ENCODE results near the gene CHRNA4.

The CHRNA4 gene

GRCh38 chr20:63376283-63377250 is 15.4 kb upstream of the CHRNA4 start:
- H3K27ac ChIP-seq (ENCODE audit: low read depth, low read length), result no peak overlapping the region
- H2AFZ ChIP-seq (ENCODE audit: low read length, unreplicated experiment), result no peak overlapping the region
- H3K4me1 ChIP-seq (ENCODE audit: control insufficient read depth, insufficient read depth, low read length, unreplicated experiment), result no peaks in the 10 kb centered on the region
- no peaks in the 10 kb centered on the region for H3K79me2 ChIP-seq (ENCODE audit: control insufficient read depth, insufficient read depth, low read length, unreplicated experiment)
- H3K4me3 ChIP-seq (ENCODE audit: low read depth, low read length), result no peak overlapping the region
- H3K27me3 ChIP-seq (ENCODE audit: insufficient read depth, low read length), result peaks cover 49% of the 10 kb centered on the region
- no peaks in the 10 kb centered on the region for H3K36me3 ChIP-seq (ENCODE audit: insufficient read depth, low read length)

GRCh38 chr20:63375438-63375837 is 14.3 kb upstream of the CHRNA4 start:
- H3K27me3 ChIP-seq (ENCODE audit: insufficient read depth, low read length), result peaks cover 57% of the 10 kb centered on the region
- H2AFZ ChIP-seq (ENCODE audit: low read length, unreplicated experiment), result no peak overlapping the region
- no peak overlapping the region for H3K4me3 ChIP-seq (ENCODE audit: low read depth, low read length)

GRCh38 chr20:63374504-63374903 is 13.4 kb upstream of the CHRNA4 start:
- Histone ChIP-seq H3K4me3 (ENCODE audit: low read depth, low read length) (no peak overlapping the region), H3K36me3 (ENCODE audit: insufficient read depth, low read length) (no peaks in the 10 kb centered on the region), H3K4me1 (ENCODE audit: control insufficient read depth, insufficient read depth, low read length, unreplicated experiment) (no peaks in the 10 kb centered on the region), H3K27ac (ENCODE audit: low read depth, low read length) (no peak overlapping the region), H3K27me3 (ENCODE audit: insufficient read depth, low read length) (peaks cover 60% of the 10 kb centered on the region), H2AFZ (ENCODE audit: low read length, unreplicated experiment) (no peak overlapping the region), H3K79me2 (ENCODE audit: control insufficient read depth, insufficient read depth, low read length, unreplicated experiment) (no peaks in the 10 kb centered on the region)

More at GRCh38 chr20:63375438-63375837, 14.3 kb upstream of the CHRNA4 start:
- no peak overlapping the region for H3K27ac ChIP-seq (ENCODE audit: low read depth, low read length)
- H3K36me3 ChIP-seq (ENCODE audit: insufficient read depth, low read length), result no peaks in the 10 kb centered on the region
- no peaks in the 10 kb centered on the region for H3K4me1 ChIP-seq (ENCODE audit: control insufficient read depth, insufficient read depth, low read length, unreplicated experiment)
- no peaks in the 10 kb centered on the region for H3K79me2 ChIP-seq (ENCODE audit: control insufficient read depth, insufficient read depth, low read length, unreplicated experiment)

GRCh38 chr20:63373996-63374395 is 12.8 kb upstream of the CHRNA4 start:
- no peaks in the 10 kb centered on the region for H3K4me1 ChIP-seq (ENCODE audit: control insufficient read depth, insufficient read depth, low read length, unreplicated experiment)
- H3K27ac ChIP-seq (ENCODE audit: low read depth, low read length), result no peak overlapping the region
- H3K79me2 ChIP-seq (ENCODE audit: control insufficient read depth, insufficient read depth, low read length, unreplicated experiment), result no peaks in the 10 kb centered on the region
- H2AFZ ChIP-seq (ENCODE audit: low read length, unreplicated experiment), result no peak overlapping the region
- H3K4me3 ChIP-seq (ENCODE audit: low read depth, low read length), result no peak overlapping the region
- peaks cover 61% of the 10 kb centered on the region for H3K27me3 ChIP-seq (ENCODE audit: insufficient read depth, low read length)
- H3K36me3 ChIP-seq (ENCODE audit: insufficient read depth, low read length), result no peaks in the 10 kb centered on the region

GRCh38 chr20:63372971-63373885 is 12.1 kb upstream of the CHRNA4 start:
- no peaks in the 10 kb centered on the region for H3K79me2 ChIP-seq (ENCODE audit: control insufficient read depth, insufficient read depth, low read length, unreplicated experiment)
- no peak overlapping the region for H3K27ac ChIP-seq (ENCODE audit: low read depth, low read length)
- H3K36me3 ChIP-seq (ENCODE audit: insufficient read depth, low read length), result no peaks in the 10 kb centered on the region
- no peaks in the 10 kb centered on the region for H3K4me1 ChIP-seq (ENCODE audit: control insufficient read depth, insufficient read depth, low read length, unreplicated experiment)
- H3K4me3 ChIP-seq (ENCODE audit: low read depth, low read length), result no peak overlapping the region
- H2AFZ ChIP-seq (ENCODE audit: low read length, unreplicated experiment), result no peak overlapping the region
- H3K27me3 ChIP-seq (ENCODE audit: insufficient read depth, low read length), result peaks cover 61% of the 10 kb centered on the region

- Histone ChIP-seq H3K27ac (ENCODE audit: low read depth, low read length) (no peak overlapping the region), H2AFZ (ENCODE audit: low read length, unreplicated experiment) (no peak overlapping the region), H3K27me3 (ENCODE audit: insufficient read depth, low read length) (peaks cover 47% of the 10 kb centered on the region), H3K4me1 (ENCODE audit: control insufficient read depth, insufficient read depth, low read length, unreplicated experiment) (no peaks in the 10 kb centered on the region), H3K36me3 (ENCODE audit: insufficient read depth, low read length) (no peaks in the 10 kb centered on the region), H3K4me3 (ENCODE audit: low read depth, low read length) (no peak overlapping the region), H3K79me2 (ENCODE audit: control insufficient read depth, insufficient read depth, low read length, unreplicated experiment) (no peaks in the 10 kb centered on the region)
Measured at GRCh38 chr20:63371291-63371865, 10.2 kb upstream of the CHRNA4 start.

- H3K79me2 ChIP-seq (ENCODE audit: control insufficient read depth, insufficient read depth, low read length, unreplicated experiment), result no peaks in the 10 kb centered on the region
- no peak overlapping the region for H3K4me3 ChIP-seq (ENCODE audit: low read depth, low read length)
- no peak overlapping the region for H3K27ac ChIP-seq (ENCODE audit: low read depth, low read length)
- no peaks in the 10 kb centered on the region for H3K4me1 ChIP-seq (ENCODE audit: control insufficient read depth, insufficient read depth, low read length, unreplicated experiment)
- H3K27me3 ChIP-seq (ENCODE audit: insufficient read depth, low read length), result peaks cover 43% of the 10 kb centered on the region
- no peak overlapping the region for H2AFZ ChIP-seq (ENCODE audit: low read length, unreplicated experiment)
- no peaks in the 10 kb centered on the region for H3K36me3 ChIP-seq (ENCODE audit: insufficient read depth, low read length)
Measured at GRCh38 chr20:63370618-63371187, 9.6 kb upstream of the CHRNA4 start.

- Histone ChIP-seq H3K79me2 (ENCODE audit: control insufficient read depth, insufficient read depth, low read length, unreplicated experiment) (no peaks in the 10 kb centered on the region), H3K36me3 (ENCODE audit: insufficient read depth, low read length) (no peaks in the 10 kb centered on the region), H2AFZ (ENCODE audit: low read length, unreplicated experiment) (no peak overlapping the region), H3K27me3 (ENCODE audit: insufficient read depth, low read length) (peaks cover 42% of the 10 kb centered on the region), H3K4me3 (ENCODE audit: low read depth, low read length) (no peak overlapping the region), H3K4me1 (ENCODE audit: control insufficient read depth, insufficient read depth, low read length, unreplicated experiment) (no peaks in the 10 kb centered on the region), H3K27ac (ENCODE audit: low read depth, low read length) (no peak overlapping the region)
Measured at GRCh38 chr20:63369724-63370617, 8.8 kb upstream of the CHRNA4 start.

GRCh38 chr20:63369024-63369530 is 7.9 kb upstream of the CHRNA4 start:
- Histone ChIP-seq H3K4me3 (ENCODE audit: low read depth, low read length) (no peak overlapping the region), H3K27ac (ENCODE audit: low read depth, low read length) (no peak overlapping the region)

More at GRCh38 chr20:63369024-63369530, 7.9 kb upstream of the CHRNA4 start:
- Histone ChIP-seq H3K36me3 (ENCODE audit: insufficient read depth, low read length) (no peaks in the 10 kb centered on the region), H3K4me1 (ENCODE audit: control insufficient read depth, insufficient read depth, low read length, unreplicated experiment) (no peaks in the 10 kb centered on the region), H2AFZ (ENCODE audit: low read length, unreplicated experiment) (no peak overlapping the region), H3K27me3 (ENCODE audit: insufficient read depth, low read length) (peaks cover 33% of the 10 kb centered on the region), H3K79me2 (ENCODE audit: control insufficient read depth, insufficient read depth, low read length, unreplicated experiment) (no peaks in the 10 kb centered on the region)
